ENCODE measurements around the gene MTX1.

Gene MTX1

GRCh38 chr1:155181371-155182051 lies 27.0 kb upstream of the MTX1 start:
- no peak for DNase-seq (ENCODE audit: low read depth)
- no peak for TF ChIP-seq CTCF (conservative IDR thresholded peaks at IDR 0.05; ENCODE audit: low read length)
- no peak overlapping the region for H3K4me3 ChIP-seq (ENCODE audit: low read length)

GRCh38 chr1:155182052-155182550 lies 26.4 kb upstream of the MTX1 start:
- no peak overlapping the region for H3K4me3 ChIP-seq (ENCODE audit: low read length)
- TF ChIP-seq CTCF (conservative IDR thresholded peaks at IDR 0.05; ENCODE audit: low read length), result no peak
- DNase-seq (ENCODE audit: low read depth), result no peak

GRCh38 chr1:155183775-155184221 lies 24.7 kb upstream of the MTX1 start:
- no peak for TF ChIP-seq CTCF (conservative IDR thresholded peaks at IDR 0.05; ENCODE audit: low read length)
- no peak for DNase-seq (ENCODE audit: low read depth)
- no peak overlapping the region for H3K4me3 ChIP-seq (ENCODE audit: low read length)

- no peak for TF ChIP-seq CTCF (conservative IDR thresholded peaks at IDR 0.05; ENCODE audit: low read length)
- no peak for DNase-seq (ENCODE audit: low read depth)
- no peak overlapping the region for H3K4me3 ChIP-seq (ENCODE audit: low read length)
Measured at GRCh38 chr1:155184351-155184811, 24.1 kb upstream of the MTX1 start.

- TF ChIP-seq CTCF (conservative IDR thresholded peaks at IDR 0.05; ENCODE audit: low read length), result no peak
- DNase-seq (ENCODE audit: low read depth), result no peak
- H3K4me3 ChIP-seq (ENCODE audit: low read length), result no peak overlapping the region
Measured at GRCh38 chr1:155184835-155185782, 23.4 kb upstream of the MTX1 start.

- H3K4me3 ChIP-seq (ENCODE audit: low read length), result no peak overlapping the region
- no peak for TF ChIP-seq CTCF (conservative IDR thresholded peaks at IDR 0.05; ENCODE audit: low read length)
- no peak for DNase-seq (ENCODE audit: low read depth)
Measured at GRCh38 chr1:155185783-155186066, 22.8 kb upstream of the MTX1 start.

Data from AG10803 (cell line).